HG02588 (cell line): ENCODE measurements around the gene MTA1.

Experiments
- ATAC-seq: cut with Tn5 transposase; IDR thresholded peaks from one replicate; pipeline ENCODE4 v1.9.1; 2021; ENCODE audit warnings: mild to moderate bottlenecking, moderate library complexity; ENCODE audit not compliant: unreplicated experiment

MTA1 gene

GRCh38 chr14:105421723-105422615 is 2.3 kb downstream of the MTA1 start:
- no peak for ATAC-seq

GRCh38 chr14:105422695-105423487 is 3.3 kb downstream of the MTA1 start:
- ATAC-seq, result no peak

DNA sequence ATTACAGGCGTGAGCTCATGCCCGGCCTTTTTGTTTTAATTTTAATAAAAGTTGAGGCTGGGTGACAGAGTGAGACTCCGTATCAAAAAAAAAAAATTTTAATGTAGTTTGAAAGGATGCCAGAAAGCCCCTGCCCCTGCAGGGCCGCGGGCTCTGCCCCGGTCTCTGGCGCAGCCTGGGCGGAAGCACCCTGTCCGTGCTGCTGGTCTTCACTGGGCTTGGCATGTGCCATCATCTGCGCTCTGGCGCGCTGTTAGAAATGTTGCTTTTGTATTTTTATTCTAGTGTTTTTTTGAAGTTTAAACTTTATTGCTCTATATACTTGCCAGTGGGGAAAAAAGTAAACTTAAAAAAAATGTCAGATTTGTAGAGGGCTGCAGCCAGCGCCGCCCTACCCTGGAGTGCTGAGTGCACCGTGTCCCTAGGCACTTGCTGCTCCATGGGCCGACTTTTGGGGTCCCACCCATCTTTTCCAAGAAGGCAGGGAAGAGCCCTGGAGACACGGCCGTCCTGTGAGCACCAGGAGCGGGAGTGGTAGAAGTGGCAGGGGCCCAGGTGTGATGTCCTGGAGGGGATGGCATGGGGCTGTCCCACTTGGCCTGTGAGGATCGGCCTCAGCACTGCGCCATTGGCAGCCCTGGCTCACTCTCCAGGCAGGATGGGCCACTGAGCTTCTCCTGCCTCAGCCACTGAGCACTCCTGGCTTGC is 4.0 kb downstream of the MTA1 start:
- ATAC-seq, result no peak

DNA sequence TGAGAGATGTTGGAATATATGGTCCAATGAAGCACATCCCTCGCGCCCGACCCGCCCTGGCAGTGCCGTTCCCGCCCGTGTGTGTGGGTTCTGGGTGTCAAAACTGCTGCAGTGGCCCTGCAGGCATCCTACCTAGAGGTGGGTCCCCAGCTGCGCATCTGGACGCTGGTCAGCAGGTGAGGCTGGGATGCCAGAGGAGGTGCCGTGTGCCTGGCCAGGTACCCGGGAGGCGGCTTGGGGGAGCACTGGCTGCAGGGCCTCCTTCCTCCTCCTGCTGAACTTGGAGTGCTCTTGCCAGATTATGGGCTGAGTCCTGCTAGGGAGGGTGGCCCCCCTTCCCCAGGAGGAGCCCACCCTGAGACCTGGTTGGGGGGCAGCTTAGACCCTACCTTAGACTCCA is 5.2 kb downstream of the MTA1 start:
- no peak for ATAC-seq

- no peak for ATAC-seq
Observed at GRCh38 chr14:105425823-105426247, 6.2 kb downstream of the MTA1 start.

- no peak for ATAC-seq
Observed at GRCh38 chr14:105426416-105427130, 6.9 kb downstream of the MTA1 start.

- ATAC-seq, result no peak
Observed at GRCh38 chr14:105427412-105427811, 7.8 kb downstream of the MTA1 start.

- no peak for ATAC-seq
Observed at GRCh38 chr14:105427936-105428485, 8.4 kb downstream of the MTA1 start.

GRCh38 chr14:105430042-105430441 is 10.4 kb downstream of the MTA1 start:
- ATAC-seq, result no peak

DNA sequence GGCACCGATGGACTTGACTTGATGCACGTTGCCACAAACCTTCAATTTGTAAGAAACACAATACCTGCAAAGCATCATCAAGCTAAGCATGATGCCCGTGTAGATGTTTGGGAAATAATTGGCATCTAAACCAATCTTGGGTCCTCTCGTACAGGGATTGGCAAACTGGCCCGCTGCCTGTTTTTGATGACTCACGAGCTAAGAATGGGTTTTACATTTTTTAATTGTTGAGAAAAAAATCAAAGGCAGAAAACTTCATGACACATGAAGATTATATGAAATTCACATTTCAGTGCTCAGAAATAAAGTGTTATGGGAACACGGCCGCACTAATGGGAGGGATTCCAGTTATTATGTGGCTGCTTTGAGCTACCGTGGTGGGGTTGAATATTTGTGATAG is 10.9 kb downstream of the MTA1 start:
- ATAC-seq, result no peak

- ATAC-seq, result no peak
Observed at GRCh38 chr14:105431256-105431655, 11.6 kb downstream of the MTA1 start.

GRCh38 chr14:105432657-105433056 is 13.0 kb downstream of the MTA1 start:
- no peak for ATAC-seq

GRCh38 chr14:105433161-105433605 is 13.6 kb downstream of the MTA1 start:
- ATAC-seq, result no peak

DNA sequence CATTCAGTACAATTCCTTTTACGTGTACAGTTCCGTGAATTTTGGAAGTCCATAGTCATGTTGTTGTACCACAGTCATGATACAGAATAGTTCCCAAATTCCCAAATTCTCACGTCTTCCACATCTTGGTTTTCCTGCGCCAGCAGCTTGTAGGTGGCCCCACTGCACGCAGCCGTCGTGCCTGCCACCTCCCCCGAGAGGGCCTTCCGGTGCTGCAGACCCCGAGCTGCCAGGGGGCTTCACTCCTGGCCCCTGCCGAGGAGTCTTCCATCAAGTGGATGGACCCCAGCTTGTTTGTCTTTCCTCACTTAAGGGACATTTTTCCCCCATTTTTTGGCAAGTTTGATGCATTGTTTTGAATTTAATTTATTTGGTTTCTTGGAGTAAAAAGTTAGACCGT is 16.8 kb downstream of the MTA1 start:
- ATAC-seq, result no peak

DNA sequence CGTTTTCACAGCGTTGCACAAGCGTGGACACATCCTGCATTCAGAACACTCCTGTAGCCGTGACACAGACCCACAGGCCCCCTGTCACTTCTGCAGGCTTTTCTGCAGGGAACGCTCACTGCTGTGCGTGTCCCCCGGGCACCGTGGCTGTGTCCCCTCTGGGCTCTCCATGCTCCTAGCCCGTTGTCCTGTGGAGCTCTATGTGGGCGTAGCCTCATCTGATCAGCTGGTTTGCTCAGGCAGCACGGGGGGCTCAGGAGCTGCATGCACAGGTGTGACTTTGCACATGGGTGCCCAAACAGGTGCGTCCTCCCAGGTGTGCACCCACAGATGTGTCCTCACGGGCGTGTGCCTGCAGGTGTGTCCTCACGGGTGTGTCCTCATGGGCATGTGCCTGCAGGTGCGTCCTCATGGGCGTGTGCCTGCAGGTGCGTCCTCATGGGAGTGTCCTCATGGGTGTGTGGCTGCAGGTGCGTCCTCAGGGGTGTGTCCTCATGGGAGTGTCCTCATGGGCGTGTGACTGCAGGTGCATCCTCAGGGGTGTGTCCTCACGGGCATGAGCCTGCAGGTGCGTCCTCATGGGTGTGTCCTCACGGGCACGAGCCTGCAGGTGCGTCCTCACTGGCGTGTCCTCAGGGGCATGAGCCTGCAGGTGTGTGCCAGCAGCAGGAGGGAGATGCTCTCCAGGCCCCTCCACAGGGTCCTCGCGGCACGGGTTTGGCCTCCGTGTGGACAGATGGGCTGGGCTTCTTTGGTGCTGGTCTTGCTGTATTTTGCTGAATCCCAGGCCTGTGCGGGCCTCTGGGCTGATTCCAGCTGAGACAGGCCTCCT is 17.5 kb downstream of the MTA1 start:
- ATAC-seq, result no peak

- no peak for ATAC-seq
Observed at GRCh38 chr14:105437723-105438500, 18.3 kb downstream of the MTA1 start.

- ATAC-seq, result no peak
Observed at GRCh38 chr14:105439179-105439578, 19.6 kb downstream of the MTA1 start.

GRCh38 chr14:105439710-105440553 is 20.3 kb downstream of the MTA1 start:
- no peak for ATAC-seq
